ENCODE data around the gene RNF144B.

DNA sequence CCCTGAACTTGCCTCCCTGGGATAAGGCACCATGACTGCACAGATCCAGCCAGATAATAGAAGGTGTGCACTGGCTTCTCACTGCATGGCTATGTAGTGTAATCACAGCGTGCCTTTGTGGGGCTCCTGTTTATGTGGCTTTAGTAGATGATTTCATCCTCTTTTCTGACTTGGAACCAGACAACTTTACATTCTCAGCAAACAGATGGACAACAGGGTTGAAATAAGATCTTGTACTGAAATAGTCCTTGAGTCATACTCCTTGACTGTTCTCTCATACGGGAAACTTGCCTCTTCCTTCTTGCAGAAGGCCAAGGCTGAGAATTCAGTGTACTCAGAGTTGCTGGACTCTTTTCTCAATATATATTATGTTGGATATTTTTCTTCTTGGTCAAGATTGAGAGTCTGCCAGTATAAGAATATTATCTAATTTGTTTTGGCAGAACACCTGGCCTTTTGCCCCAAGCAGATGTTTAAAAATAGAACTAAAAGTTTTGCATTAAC, 25.0 kb upstream of the RNF144B start:
- no peak for TF ChIP-seq KAT2B (IDR thresholded peaks at IDR 0.05; ENCODE audit: borderline replicate concordance, low read depth, low read length)
- no peak for TF ChIP-seq EHMT2 (IDR thresholded peaks at IDR 0.05; ENCODE audit: borderline replicate concordance, low read depth, low read length)
- TF ChIP-seq ZNF878 (CRISPR knock-in tag; IDR thresholded peaks at IDR 0.05): no peak
- no peak for TF ChIP-seq ZNF343 (CRISPR knock-in tag; IDR thresholded peaks at IDR 0.05)
- TF ChIP-seq, protein P1, sequence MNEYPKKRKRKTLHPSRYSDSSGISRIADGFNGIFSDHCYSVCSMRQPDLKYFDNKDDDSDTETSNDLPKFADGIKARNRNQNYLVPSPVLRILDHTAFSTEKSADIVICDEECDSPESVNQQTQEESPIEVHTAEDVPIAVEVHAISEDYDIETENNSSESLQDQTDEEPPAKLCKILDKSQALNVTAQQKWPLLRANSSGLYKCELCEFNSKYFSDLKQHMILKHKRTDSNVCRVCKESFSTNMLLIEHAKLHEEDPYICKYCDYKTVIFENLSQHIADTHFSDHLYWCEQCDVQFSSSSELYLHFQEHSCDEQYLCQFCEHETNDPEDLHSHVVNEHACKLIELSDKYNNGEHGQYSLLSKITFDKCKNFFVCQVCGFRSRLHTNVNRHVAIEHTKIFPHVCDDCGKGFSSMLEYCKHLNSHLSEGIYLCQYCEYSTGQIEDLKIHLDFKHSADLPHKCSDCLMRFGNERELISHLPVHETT (CRISPR knock-in tag; conservative IDR thresholded peaks at IDR 0.05): no peak
- TF ChIP-seq, protein P2, sequence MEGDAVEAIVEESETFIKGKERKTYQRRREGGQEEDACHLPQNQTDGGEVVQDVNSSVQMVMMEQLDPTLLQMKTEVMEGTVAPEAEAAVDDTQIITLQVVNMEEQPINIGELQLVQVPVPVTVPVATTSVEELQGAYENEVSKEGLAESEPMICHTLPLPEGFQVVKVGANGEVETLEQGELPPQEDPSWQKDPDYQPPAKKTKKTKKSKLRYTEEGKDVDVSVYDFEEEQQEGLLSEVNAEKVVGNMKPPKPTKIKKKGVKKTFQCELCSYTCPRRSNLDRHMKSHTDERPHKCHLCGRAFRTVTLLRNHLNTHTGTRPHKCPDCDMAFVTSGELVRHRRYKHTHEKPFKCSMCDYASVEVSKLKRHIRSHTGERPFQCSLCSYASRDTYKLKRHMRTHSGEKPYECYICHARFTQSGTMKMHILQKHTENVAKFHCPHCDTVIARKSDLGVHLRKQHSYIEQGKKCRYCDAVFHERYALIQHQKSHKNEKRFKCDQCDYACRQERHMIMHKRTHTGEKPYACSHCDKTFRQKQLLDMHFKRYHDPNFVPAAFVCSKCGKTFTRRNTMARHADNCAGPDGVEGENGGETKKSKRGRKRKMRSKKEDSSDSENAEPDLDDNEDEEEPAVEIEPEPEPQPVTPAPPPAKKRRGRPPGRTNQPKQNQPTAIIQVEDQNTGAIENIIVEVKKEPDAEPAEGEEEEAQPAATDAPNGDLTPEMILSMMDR (CRISPR knock-in tag; IDR thresholded peaks at IDR 0.05): no peak
- TF ChIP-seq RFX5 (IDR thresholded peaks at IDR 0.05; ENCODE audit: low read depth, low read length): no peak
- no peak for TF ChIP-seq TAF1 (CRISPR knock-in tag; IDR thresholded peaks at IDR 0.05)
- no peak for TF ChIP-seq ZNF253 (CRISPR knock-in tag; IDR thresholded peaks at IDR 0.05; ENCODE audit: borderline replicate concordance)
- TF ChIP-seq ZNF777 (CRISPR knock-in tag; IDR thresholded peaks at IDR 0.05): no peak
- no peak for TF ChIP-seq ZNF12 (CRISPR knock-in tag; IDR thresholded peaks at IDR 0.05)
- TF ChIP-seq MXI1 (IDR thresholded peaks at IDR 0.05; ENCODE audit: borderline replicate concordance, low read depth, low read length): no peak
- no peak for TF ChIP-seq CEBPG (CRISPR knock-in tag; IDR thresholded peaks at IDR 0.05)
- TF ChIP-seq NR3C1 (CRISPR knock-in tag; IDR thresholded peaks at IDR 0.05): no peak
